IMR-90 (cell line): Measurements from ENCODE around the gene RBMS3.

Experiments
- BHLHE40 ChIP-seq: fragments of 150-350 bp; IDR thresholded peaks from 2 replicates; pipeline ENCODE4 v1.6.1; 2016; ENCODE audit warnings: mild to moderate bottlenecking, low read depth, low read length
- CHD1 ChIP-seq: IDR thresholded peaks from 2 replicates; pipeline ENCODE4 v1.6.1; 2012; ENCODE audit warnings: low read depth, low read length, improper control_type of control experiment
- CTCF ChIP-seq: conservative IDR thresholded peaks from 2 replicates; pipeline ENCODE4 v1.5.1; 2012; ENCODE audit warnings: mild to moderate bottlenecking, low read depth, low read length, improper control_type of control experiment
- POLR2A ChIP-seq: IDR thresholded peaks from 2 replicates; pipeline ENCODE4 v1.6.1; 2012; ENCODE audit warnings: mild to moderate bottlenecking, low read depth, low read length
- RCOR1 ChIP-seq: IDR thresholded peaks from 2 replicates; pipeline ENCODE4 v1.6.1; 2012; ENCODE audit warnings: mild to moderate bottlenecking, low read length, improper control_type of control experiment; ENCODE audit not compliant: insufficient replicate concordance
- RFX5 ChIP-seq: IDR thresholded peaks from 2 replicates; pipeline ENCODE4 v1.8.0; 2012; ENCODE audit warnings: low read depth, mild to moderate bottlenecking, low read length, moderate library complexity
- SMC3 ChIP-seq: fragments of 150-350 bp; IDR thresholded peaks from 2 replicates; pipeline ENCODE4 v1.6.1; 2016; ENCODE audit warnings: low read depth, mild to moderate bottlenecking, antibody characterized with exemption, low read length, moderate library complexity

- TF ChIP-seq CTCF (no peak), SMC3 (no peak), CHD1 (no peak), POLR2A (no peak), RCOR1 (no peak), BHLHE40 (no peak), RFX5 (no peak)
Observed at GRCh38 chr3:29755416-29755815, 474.5 kb downstream of the RBMS3 start.
